ENCODE data around the gene SON. TPM values are rescaled to one million over a fixed set of nuclear protein-coding genes. Genes with fewer than 3 reads are reported as not detected.
"Not testable (repeated sequence)": the region's sequence is repeated elsewhere in the genome, so short reads cannot be mapped to it uniquely, and the experiment has no call there.

The SON gene
- total RNA-seq, 2 experiments from 2014 or later, result 312 to 316 TPM

DNA sequence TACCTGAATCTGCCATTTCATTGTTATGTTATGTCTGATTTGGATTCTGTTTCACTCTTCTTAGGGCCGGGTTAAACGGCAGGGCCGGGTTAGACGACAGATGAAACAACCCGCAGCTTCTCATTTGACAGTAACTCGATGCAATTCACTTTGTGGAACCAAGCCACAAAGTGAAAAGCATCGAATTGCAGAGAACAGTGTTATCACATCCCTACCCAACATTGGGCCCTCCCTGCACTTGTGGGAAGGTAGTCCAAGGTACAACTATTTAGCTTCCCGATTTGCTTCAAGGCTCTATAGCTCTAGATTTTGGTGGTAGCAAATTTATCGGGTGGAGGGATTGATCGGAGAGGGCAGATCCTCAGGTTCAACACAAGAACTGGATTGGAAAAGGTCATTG lies 17.0 kb downstream of the SON start:
- ChIA-PET CTCF (no interaction called here), POLR2A (interaction anchor here (0.5 kb wide), 1 partner anchor 21 kb away, joined by 3 read pairs; no protein-coding TSS in a partner anchor)

DNA sequence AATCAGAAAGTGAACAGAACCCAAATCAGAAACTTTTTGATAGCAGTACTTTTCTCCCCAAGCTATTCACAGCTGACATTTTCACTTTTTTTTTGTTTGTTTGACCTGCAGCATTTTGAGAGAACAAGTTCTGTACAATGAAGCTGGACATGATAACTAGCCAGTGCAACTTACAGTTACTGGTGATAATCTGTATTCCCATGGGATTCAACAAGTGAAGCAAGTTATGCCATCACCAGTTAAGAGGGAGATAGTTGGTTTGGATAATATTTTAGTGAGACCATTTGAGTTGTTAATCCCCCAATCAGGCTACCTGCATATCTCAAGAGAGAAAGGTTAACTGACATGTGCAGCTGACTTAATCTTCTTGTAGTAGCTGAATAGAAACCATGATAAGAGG lies 18.1 kb downstream of the SON start:
- CTCF ChIA-PET, result no interaction called here
- POLR2A ChIA-PET, result no interaction called here

GRCh38 chr21:33561373-33561772 lies 18.5 kb downstream of the SON start:
- ChIA-PET POLR2A (no interaction called here), CTCF (no interaction called here)

DNA sequence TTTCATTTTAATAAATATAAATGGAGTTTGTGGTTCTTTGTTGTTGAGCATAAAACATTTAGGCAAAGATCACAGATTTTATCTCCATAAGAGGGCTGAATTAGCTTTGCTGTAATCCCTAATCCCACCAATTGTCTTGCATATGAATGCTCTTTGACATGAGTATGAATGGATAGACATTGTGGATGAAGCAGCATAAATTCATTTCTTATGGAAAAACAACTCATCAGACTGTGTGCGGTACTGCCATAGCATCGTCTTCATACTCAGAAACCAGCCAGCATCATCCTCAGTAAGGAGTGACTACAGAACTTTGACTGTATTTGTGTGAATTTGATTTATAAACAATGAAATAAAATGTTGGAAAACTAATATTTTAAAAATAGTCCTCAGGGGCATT lies 19.6 kb downstream of the SON start:
- CTCF ChIA-PET, result no interaction called here
- POLR2A ChIA-PET, result no interaction called here

GRCh38 chr21:33566514-33566913 lies 23.7 kb downstream of the SON start:
- POLR2A ChIA-PET, result no interaction called here

DNA sequence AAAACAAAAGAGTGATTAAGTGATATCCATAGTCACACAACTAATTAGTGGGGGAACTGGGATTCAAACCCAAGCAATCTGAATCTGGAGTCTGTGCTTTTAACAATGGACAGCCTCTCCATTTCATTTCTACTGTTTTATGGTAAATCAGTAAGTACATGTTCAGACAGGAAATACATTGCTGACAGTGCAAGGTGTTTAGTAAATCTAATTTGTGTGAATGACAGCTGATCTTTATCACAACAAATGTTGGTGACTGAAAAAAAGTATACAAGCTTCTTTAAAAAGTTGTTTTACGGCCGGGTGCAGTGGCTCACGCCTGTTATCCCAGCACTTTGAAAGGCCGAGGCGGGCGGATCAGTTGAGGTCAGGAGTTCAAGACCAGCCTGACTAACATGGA lies 25.1 kb downstream of the SON start:
- CTCF ChIA-PET, result no interaction called here
- POLR2A ChIA-PET, result interaction anchor here (0.5 to 0.6 kb wide), 2 partner anchors 10 to 797 kb away, joined by 3 to 4 read pairs; partner anchors contain the start of gene PAXBP1

More at GRCh38 chr21:33566514-33566913, 23.7 kb downstream of the SON start:
- CTCF ChIA-PET, result no interaction called here

- ChIA-PET POLR2A (interaction anchor here (0.6 kb wide), 1 partner anchor 797 kb away, joined by 4 read pairs; the partner anchor contains the start of gene PAXBP1), CTCF (no interaction called here)
Measured at GRCh38 chr21:33568448-33568847, 25.6 kb downstream of the SON start.

GRCh38 chr21:33569991-33570390 lies 27.2 kb downstream of the SON start:
- ChIA-PET POLR2A (no interaction called here), CTCF (no interaction called here)

DNA sequence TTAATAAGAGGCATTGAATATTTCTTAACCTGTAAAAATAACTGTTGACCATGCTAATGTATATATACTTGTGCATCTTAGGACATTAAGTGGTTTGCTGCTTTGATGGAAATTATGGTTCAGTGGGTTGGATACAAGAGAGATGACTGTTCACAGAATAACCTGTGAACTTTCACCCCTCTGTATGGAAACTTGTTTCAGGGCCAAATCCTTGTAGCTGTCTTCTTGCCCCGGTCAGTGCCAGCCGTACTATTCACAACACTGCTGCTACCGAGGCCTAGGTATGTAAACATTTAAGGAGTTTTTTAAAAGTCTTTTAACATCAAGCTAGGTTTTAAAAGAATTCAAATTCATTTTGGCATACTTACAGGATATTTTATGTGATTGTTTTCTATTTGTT lies 29.5 kb downstream of the SON start:
- ChIA-PET CTCF (interaction anchor here (0.9 kb wide), 1 partner anchor 34 kb away, joined by 6 read pairs; no protein-coding TSS in a partner anchor), POLR2A (interaction anchor here (0.7 kb wide), 1 partner anchor 63 kb away, joined by 6 read pairs; no protein-coding TSS in a partner anchor)

GRCh38 chr21:33576741-33577141 lies 33.9 kb downstream of the SON start:
- CTCF ChIA-PET, result not testable (repeated sequence)

DNA sequence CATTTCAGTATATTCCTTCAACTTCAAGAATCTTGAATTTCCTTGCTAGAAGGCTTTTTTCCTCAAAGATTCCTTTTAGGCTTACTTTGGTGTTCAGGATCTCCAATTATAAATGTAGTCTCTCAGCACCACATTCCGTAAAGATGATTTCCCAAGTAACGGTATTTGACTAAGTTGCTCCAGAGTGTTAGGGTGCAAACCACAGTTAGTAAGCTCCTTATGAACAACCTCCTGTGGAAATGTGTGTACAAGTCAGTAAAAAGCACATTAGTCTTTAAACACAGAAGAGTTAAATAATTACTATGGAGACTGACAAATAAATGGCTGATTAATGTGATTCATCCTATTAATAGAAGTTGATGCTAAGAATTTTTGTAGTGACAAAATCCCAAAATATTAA lies 35.4 kb downstream of the SON start:
- POLR2A ChIA-PET, result interaction anchor here (0.7 kb wide), 1 partner anchor 10 kb away, joined by 3 read pairs; no protein-coding TSS in a partner anchor
- CTCF ChIA-PET, result interaction anchor here (1.4 kb wide), 1 partner anchor 11 kb away, joined by 3 read pairs; the partner anchor contains the start of gene DONSON

More at GRCh38 chr21:33576741-33577141, 33.9 kb downstream of the SON start:
- POLR2A ChIA-PET, result not testable (repeated sequence)

DNA sequence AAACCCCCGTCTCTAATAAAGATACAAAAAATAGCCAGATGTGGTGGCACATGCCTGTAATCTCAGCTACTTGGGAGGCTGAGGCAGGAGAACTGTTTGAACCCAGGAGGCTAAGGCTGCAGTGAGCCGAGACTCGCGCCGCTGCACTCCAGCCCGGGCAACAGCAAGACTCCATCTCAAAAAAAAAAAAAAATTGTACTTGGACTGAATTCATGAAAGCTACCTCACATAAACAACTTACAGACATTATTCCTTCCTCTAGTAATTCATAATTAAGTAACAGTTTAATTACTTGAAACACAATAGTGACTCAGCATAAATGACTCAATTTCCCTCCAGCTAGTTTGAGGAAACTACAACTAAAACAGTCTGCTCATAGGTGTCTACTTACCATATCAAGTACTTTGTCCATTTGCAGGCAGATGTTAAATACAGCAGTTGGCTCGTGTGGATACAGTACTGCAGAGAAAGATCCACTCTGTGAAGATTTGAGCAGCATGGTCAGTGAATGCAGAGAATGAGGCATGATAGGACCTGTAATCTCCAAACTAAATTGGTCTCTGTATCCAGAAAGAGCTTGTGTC lies 36.2 kb downstream of the SON start:
- CTCF ChIA-PET, result interaction anchor here (1.4 kb wide), 1 partner anchor 10 kb away, joined by 3 read pairs; the partner anchor contains the start of gene DONSON
- POLR2A ChIA-PET, result interaction anchor here (0.6 to 1.4 kb wide), 5 partner anchors 9 to 1182 kb away, joined by 3 to 5 read pairs (median 4); no protein-coding TSS in a partner anchor

DNA sequence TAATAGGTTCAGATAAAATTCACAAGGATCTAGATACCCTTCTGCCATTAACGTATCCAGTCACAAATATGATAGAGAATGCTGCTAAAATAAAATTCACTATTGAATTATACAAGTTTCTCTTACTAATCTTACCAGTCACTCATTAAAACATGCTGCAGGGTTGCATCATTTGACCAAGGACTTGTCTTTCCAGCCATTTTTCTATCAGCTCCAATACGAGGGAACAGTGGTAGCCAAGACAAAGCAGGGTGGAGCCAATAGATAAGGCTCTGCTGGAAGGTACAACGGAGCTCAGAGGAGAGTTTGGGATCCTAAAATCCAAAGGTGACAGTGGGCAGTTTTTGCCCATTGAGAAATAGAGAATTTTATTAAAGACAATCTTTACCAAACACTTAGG lies 41.6 kb downstream of the SON start:
- CTCF ChIA-PET, result interaction anchor here (1.3 kb wide), 1 partner anchor 21 kb away, joined by 6 read pairs; no protein-coding TSS in a partner anchor

DNA sequence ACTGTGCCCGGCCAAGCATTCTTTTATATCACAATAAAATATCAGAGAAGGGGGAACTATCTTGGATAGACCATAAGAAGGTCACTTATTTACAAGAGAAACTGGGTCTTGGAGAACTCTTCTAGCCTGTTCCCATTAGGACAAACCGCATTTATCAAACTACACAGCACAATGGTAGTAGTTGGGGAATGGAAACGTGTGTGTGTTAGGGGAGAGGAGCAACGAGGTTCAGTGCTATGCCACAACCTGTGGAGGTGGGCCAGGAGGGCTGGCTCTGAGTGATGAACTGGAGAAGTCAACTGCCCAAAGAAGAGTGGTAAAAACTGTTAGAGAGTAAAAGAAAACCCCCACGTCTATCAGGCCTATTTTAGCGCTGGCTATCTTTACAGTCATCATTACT lies 44.1 kb downstream of the SON start:
- ChIA-PET POLR2A (no interaction called here), CTCF (no interaction called here)

More for the DNA sequence above, 41.6 kb downstream of the SON start:
- POLR2A ChIA-PET, result no interaction called here

DNA sequence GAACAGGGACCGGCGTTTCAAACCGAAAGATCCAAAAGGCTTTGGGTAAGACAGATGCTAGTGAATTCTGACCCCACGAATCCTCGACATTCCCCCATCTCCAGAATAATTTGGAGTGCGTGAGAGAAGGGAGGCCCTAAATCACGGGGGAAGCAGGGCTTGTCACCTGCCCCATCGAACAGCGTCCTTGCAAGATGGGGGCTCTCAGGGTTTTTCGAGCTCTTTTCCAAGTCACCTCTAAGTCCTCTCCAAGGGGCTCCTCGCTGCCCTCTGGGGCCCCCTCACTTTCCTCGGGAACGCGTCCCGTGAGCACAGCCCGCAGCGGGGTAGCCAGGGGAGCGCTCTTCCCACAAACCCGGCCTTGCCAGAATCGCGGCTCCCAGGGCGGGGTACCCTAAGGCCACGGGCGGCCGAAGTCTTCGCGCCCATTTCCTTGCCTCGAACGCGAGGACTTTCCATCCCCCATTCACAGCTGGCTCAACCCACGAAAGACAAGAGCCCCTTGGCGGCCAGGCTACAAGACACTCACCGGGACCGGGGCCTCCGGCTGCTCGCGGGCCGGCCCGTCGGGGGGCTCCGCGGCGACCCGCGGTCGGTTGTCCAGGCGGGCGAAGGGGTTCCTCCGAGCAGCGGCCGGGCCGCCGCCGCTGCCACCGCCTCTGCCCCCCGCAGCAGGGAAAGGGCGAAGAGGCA lies 45.1 kb downstream of the SON start:
- ChIA-PET CTCF (interaction anchor here (0.8 to 1.6 kb wide), 3 partner anchors 11 to 18 kb away, joined by 3 to 11 read pairs (median 5); no protein-coding TSS in a partner anchor), POLR2A (interaction anchor here (0.7 to 1.4 kb wide), 7 partner anchors 9 to 108 kb away, joined by 3 to 5 read pairs (median 4); partner anchors contain the start of genes DNAJC28, GART, SON and TMEM50B)

DNA sequence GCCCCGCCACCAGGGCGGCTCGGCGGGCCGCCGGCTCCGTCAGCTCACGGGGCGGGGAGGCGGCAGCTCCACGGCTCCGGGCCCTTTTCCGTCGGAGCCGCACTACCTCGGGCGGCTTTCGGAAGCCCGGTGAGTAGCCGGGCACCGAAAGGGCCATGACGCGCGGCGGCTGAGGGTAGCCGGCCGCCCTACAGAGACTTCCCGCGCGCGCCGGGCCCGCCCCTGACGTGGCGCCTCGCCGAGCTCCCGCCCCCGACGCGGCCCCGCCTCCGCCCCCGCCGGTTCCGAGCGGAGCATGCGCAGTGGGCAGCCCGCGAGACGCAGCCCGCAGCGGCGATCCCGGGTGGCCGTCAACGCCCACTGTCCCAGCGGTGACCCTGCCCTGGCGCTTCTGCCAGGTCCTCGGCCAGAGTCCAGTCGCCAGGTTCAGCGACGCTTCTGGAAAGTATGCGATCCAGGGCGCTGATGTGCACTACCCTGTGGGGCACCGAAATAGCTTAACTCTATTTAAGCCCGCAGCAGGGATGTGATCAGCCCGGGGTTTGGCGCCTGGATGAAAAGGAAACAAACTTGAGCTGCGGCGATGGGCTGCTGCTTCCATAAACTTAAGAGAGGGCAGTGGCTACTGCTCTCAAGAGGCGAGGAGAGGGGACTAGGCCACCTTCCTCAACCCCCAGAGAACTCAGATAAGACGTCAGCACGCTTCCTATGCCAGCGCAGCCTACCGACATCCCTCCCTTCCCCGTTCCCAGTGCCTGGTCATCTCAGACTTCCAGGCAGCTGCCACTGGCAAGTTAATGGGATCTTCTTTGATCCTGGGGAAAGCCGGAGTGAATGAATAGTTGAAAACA lies 45.9 kb downstream of the SON start, which contains the start of gene DONSON:
DONSON (minus strand) TSS at position 200 of the 851 bp plus-strand sequence; CDS start at position 157, 43 bp downstream.
- ChIA-PET POLR2A (interaction anchor here (0.7 to 1.4 kb wide), 6 partner anchors 17 to 109 kb away, joined by 3 to 5 read pairs (median 4); partner anchors contain the start of genes DNAJC28, GART, SON and TMEM50B), CTCF (interaction anchor here (1.0 to 1.6 kb wide), 3 partner anchors 10 to 17 kb away, joined by 3 to 11 read pairs (median 3); no protein-coding TSS in a partner anchor)

DNA sequence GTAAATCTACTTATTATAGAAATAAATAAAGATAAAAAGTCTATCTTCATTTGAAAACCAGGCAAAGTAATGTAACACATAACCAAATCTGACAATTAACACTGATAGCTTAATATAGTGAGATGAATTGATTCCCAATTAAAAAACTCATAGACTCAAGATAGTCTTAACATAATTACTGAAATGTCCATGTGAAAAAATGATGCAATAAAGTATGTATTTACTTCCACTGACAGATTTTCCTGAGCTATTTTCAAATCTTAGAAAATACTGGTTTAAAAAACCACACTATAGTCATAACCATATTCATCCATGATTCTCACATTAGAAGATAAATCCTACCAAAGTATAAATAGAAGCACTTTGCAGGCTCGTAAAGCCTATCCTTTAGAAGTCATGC lies 55.2 kb downstream of the SON start:
- ChIA-PET CTCF (interaction anchor here (0.7 kb wide), 1 partner anchor 43 kb away, joined by 3 read pairs; no protein-coding TSS in a partner anchor), POLR2A (interaction anchor here (0.6 kb wide), 1 partner anchor 15 kb away, joined by 5 read pairs; no protein-coding TSS in a partner anchor)

DNA sequence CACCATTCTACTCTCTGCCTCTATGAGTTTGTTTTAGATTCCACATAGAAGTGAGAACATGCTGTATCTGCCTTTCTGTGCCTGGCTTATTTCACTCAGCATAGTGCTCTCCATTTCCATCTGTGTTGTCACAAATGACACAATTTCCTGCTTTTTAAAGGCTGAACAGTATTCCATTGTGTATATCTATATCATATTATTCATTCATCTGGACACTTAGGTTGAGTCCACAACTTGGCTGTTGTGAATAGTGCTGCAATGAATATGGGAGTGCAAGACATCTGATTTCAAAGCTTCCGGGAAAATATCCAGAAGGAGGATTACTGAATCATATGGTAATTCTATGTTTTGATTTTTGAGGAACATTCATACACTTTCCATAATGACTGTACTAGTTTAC lies 65.7 kb downstream of the SON start:
- CTCF ChIA-PET, result interaction anchor here (0.9 kb wide), 1 partner anchor 247 kb away, joined by 3 read pairs; no protein-coding TSS in a partner anchor
- POLR2A ChIA-PET, result no interaction called here

Data from activated CD8-positive, alpha-beta memory T cell treated with anti-CD3 and anti-CD28 coated beads for 36 hours (primary cell).